Stomach (tissue), 9 donors: ENCODE measurements around the gene NDUFAB1. TPM values are rescaled to one million over a fixed set of nuclear protein-coding genes. Genes with fewer than 3 reads are reported as not detected.
"Not testable (repeated sequence)": the region's sequence is repeated elsewhere in the genome, so short reads cannot be mapped to it uniquely, and the experiment has no call there.

ENCODE experiments used
- DNase-seq, 2 donors: peaks; one replicate each; pipeline versions ENCODE4 v3.0.0 to v3.0.0-alpha.2; 2013 to 2019
- H3K27ac ChIP-seq, 5 donors: fragments of 200-600 bp in 4 of 5; sonication (generic) in 4 of 5; one replicate each; pipeline ENCODE4 v1.5.1; 2013 to 2019; ENCODE audit warnings: mild to moderate bottlenecking in 1 of 5, moderate library complexity in 1 of 5
- H3K27me3 ChIP-seq, 3 donors: fragments of 200-600 bp; sonication (generic); one replicate each; pipeline ENCODE4 v1.5.1; 2017 to 2019; ENCODE audit warnings: mixed run types in 1 of 3
- H3K36me3 ChIP-seq, 4 donors: fragments of 200-600 bp; sonication (generic); 1 replicate in 3 of 4; 2 replicates in 1 of 4; pipeline ENCODE4 v1.5.1; 2016 to 2019
- H3K4me1 ChIP-seq, 4 donors: fragments of 200-600 bp; sonication (generic); one replicate each; pipeline ENCODE4 v1.5.1; 2016 to 2019
- H3K4me3 ChIP-seq, 4 donors: fragments of 200-600 bp; sonication (generic) in 3 of 4; one replicate each; pipeline ENCODE4 v1.5.1; 2016 to 2019; ENCODE audit warnings: mild to moderate bottlenecking in 1 of 4
- H3K9me3 ChIP-seq, 4 donors: fragments of 200-600 bp; sonication (generic); one replicate each; pipeline ENCODE4 v1.5.1; 2016 to 2019
- EP300 ChIP-seq: sonication (generic); formaldehyde crosslinking; IDR thresholded peaks from one replicate; pipeline ENCODE4 v1.6.1; 2017; ENCODE audit warnings: antibody characterized with exemption
- POLR2A ChIP-seq, 4 donors: fragments of 450-650 bp; IDR thresholded peaks; one replicate each; pipeline ENCODE4 v1.6.1; 2016; ENCODE audit warnings: antibody characterized with exemption in 4 of 4, control low read depth in 2 of 4, mild to moderate bottlenecking in 1 of 4, moderate library complexity in 1 of 4
- POLR2AphosphoS5 ChIP-seq, 3 donors: sonication (generic); formaldehyde crosslinking; IDR thresholded peaks; one replicate each; pipeline ENCODE4 v1.6.1; 2016; ENCODE audit warnings: antibody characterized with exemption in 3 of 3
- WGBS, 5 donors: extraction: QIAGEN DNeasy Blood & Tissue Kit in 3 of 5; methylation state at CpG; one replicate each; pipeline versions ENCODE4 v1.1.5 to v1.1.7; 2013 to 2018; 5-methylcytosine and 5-hydroxymethylcytosine counted together
- intact Hi-C: fragments of 100-400 bp; cut with DNase I; formaldehyde crosslinking; loops from one replicate; pipeline ENCODE4 v1.15.1; 2023; ENCODE audit warnings: low total_unique reads
- polyA plus RNA-seq, 3 donors: library from polyadenylated mRNA; stranded (reverse); fragments of 200-250 nt; gene quantifications; one replicate each; pipeline ENCODE4 v1.2.3, GENCODE V29; 2013
- total RNA-seq, 5 donors: library from RNA; depleted of rRNA; stranded (reverse); fragments of >200 nt; gene quantifications; one replicate each; pipeline versions ENCODE4 v1.1.0 to v1.2.3, GENCODE V29; 2014 to 2016
- TF ChIP-seq, protein P1 (sequence below), 7 experiments: fragments of 450-650 bp in 4 of 7; fragments of 200-600 bp in 3 of 7; sonication (generic) in 3 of 7; IDR thresholded peaks; one replicate each; pipeline ENCODE4 v1.5.1; 2016 to 2019; ENCODE audit warnings: antibody characterized with exemption in 7 of 7, control low read depth in 2 of 7, mild to moderate bottlenecking in 1 of 7
- donor health status: healthy with polysubstance abuse.
- donor health status: Bipolar disorder and iron deficiency.
- donor health status: healthy.

NDUFAB1 gene
- total and polyA plus RNA-seq, 8 donors, result 12.6 to 251 (median 140) TPM

DNA sequence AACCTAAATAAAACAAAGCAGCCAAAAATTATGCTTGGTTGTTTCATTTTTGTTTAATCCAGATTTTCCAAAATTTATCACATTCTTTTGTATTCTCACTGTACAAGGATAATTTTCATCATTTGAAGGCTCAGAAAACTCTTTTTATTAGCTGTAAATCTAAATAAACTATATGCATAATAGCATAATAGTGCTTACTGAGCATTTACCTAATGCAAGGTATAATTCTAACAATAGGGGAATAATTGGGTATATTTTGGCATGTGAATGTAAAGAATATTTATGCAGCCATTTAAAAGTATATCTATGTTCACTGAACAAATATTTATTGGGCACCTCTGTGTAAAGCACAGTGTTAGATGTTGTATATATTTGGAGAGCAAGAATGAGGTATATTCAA lies 28.0 kb upstream of the NDUFAB1 start:
- Histone ChIP-seq H3K36me3 (peaks cover 51 to 97% (median 94%) of the 10 kb centered on the region in 4 donors), H3K27me3 (no peaks in the 10 kb centered on the region), H3K4me3 (no peak overlapping the region), H3K27ac (no peak overlapping the region), H3K9me3 (no peaks in the 10 kb centered on the region), H3K4me1 (no peaks in the 10 kb centered on the region)
- no peak for DNase-seq
- TF ChIP-seq, protein P1, sequence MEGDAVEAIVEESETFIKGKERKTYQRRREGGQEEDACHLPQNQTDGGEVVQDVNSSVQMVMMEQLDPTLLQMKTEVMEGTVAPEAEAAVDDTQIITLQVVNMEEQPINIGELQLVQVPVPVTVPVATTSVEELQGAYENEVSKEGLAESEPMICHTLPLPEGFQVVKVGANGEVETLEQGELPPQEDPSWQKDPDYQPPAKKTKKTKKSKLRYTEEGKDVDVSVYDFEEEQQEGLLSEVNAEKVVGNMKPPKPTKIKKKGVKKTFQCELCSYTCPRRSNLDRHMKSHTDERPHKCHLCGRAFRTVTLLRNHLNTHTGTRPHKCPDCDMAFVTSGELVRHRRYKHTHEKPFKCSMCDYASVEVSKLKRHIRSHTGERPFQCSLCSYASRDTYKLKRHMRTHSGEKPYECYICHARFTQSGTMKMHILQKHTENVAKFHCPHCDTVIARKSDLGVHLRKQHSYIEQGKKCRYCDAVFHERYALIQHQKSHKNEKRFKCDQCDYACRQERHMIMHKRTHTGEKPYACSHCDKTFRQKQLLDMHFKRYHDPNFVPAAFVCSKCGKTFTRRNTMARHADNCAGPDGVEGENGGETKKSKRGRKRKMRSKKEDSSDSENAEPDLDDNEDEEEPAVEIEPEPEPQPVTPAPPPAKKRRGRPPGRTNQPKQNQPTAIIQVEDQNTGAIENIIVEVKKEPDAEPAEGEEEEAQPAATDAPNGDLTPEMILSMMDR (IDR thresholded peaks at IDR 0.05), result no peak
- no peak for TF ChIP-seq POLR2AphosphoS5 (IDR thresholded peaks at IDR 0.05)
- intact Hi-C loops, result no loop called here

DNA sequence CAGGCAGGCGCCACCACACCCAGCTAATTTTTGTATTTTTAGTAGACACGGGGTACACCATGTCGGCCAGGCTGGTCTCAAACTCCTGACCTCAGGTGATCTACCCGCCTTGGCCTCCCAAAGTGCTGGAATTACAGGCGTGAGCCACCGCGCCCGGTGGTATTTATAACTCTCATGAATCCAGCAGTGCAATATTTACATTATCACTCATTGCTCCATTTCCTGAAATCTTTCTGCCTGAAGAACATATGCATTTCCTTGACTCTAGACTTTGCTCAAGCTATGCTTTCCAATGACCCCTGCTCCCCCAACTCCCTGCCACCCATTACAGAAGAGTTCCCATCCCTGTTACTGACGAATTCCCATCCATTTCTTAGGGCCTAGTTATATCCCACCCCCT lies 19.7 kb upstream of the NDUFAB1 start:
- peak in 1 of 2 donors; percentile 28 for DNase-seq
- Histone ChIP-seq H3K9me3 (no peaks in the 10 kb centered on the region), H3K4me1 (no peaks in the 10 kb centered on the region), H3K27ac (no peak overlapping the region), H3K4me3 (no peak overlapping the region), H3K27me3 (no peaks in the 10 kb centered on the region), H3K36me3 (peaks cover 3 to 96% (median 91%) of the 10 kb centered on the region in 4 donors)
- intact Hi-C loops, result no loop called here
- WGBS, 5 donors, result 93 to 98% (median 93%) methylated on average over 9 of the region's 9 CpGs
- TF ChIP-seq, protein P1 (IDR thresholded peaks at IDR 0.05), result no peak
- no peak for TF ChIP-seq POLR2AphosphoS5 (IDR thresholded peaks at IDR 0.05)
- TF ChIP-seq EP300, result no peak
- TF ChIP-seq POLR2A (IDR thresholded peaks at IDR 0.05), result no peak

DNA sequence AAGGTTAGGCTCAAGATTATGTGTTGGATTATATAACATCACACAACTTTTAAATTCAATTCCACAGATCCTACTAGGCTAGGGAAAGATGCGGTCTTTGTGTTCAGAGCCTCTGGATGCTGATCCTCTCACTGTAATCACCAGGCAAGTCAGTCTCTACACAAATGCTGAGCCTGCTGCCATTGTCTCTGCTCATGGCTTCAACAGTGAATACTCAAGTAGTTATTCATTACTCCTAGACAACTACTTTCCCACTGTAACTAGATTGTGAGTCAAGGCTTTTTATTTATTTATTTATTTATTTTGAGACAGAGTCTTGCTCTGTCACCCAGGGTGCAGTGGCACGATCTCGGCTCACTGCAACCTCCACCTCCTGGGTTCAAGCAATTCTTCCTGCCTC lies 15.8 kb upstream of the NDUFAB1 start:
- TF ChIP-seq, protein P1 (IDR thresholded peaks at IDR 0.05), result no peak
- TF ChIP-seq POLR2AphosphoS5 (IDR thresholded peaks at IDR 0.05) (no peak), EP300 (no peak), POLR2A (IDR thresholded peaks at IDR 0.05) (no peak)
- H3K27ac ChIP-seq, result no peak overlapping the region
- peaks cover 0 to 90% (median 88%) of the 10 kb centered on the region in 4 donors for H3K36me3 ChIP-seq
- no peak for DNase-seq
- no peaks in the 10 kb centered on the region for H3K9me3 ChIP-seq
- no peak overlapping the region for H3K4me3 ChIP-seq
- intact Hi-C loops, result no loop called here
- no peaks in the 10 kb centered on the region for H3K4me1 ChIP-seq
- 97 to 100% (median 99%) methylated on average over 3 of the region's 3 CpGs for WGBS, 5 donors
- no peaks in the 10 kb centered on the region for H3K27me3 ChIP-seq

- WGBS, 5 donors, result 96 to 99% (median 97%) methylated on average over 6 of the region's 6 CpGs
- H3K27me3 ChIP-seq, intact Hi-C loops, H3K4me1 ChIP-seq, H3K27ac ChIP-seq, H3K9me3 ChIP-seq, H3K4me3 ChIP-seq, DNase-seq: not testable (repeated sequence)
- peaks cover 0 to 90% (median 88%) of the 10 kb centered on the region in 4 donors for H3K36me3 ChIP-seq
Measured at GRCh38 chr16:23610905-23611304, 14.8 kb upstream of the NDUFAB1 start.

GRCh38 chr16:23609929-23610328 lies 13.8 kb upstream of the NDUFAB1 start:
- TF ChIP-seq, protein P1 (IDR thresholded peaks at IDR 0.05), result no peak
- TF ChIP-seq POLR2AphosphoS5 (IDR thresholded peaks at IDR 0.05) (no peak), EP300 (no peak), POLR2A (IDR thresholded peaks at IDR 0.05) (no peak)
- no peaks in the 10 kb centered on the region for H3K4me1 ChIP-seq
- WGBS, 5 donors, result 93 to 100% (median 97%) methylated on average over 1 of the region's 1 CpG
- no peak for DNase-seq
- no peaks in the 10 kb centered on the region for H3K27me3 ChIP-seq
- peaks cover 4 to 90% (median 89%) of the 10 kb centered on the region in 4 donors for H3K36me3 ChIP-seq
- intact Hi-C loops, result no loop called here
- H3K4me3 ChIP-seq, result no peak overlapping the region
- no peaks in the 10 kb centered on the region for H3K9me3 ChIP-seq
- no peak overlapping the region for H3K27ac ChIP-seq
